HG03159 (cell line): ENCODE data around the gene LRRC63.
"Not testable (repeated sequence)": the region's sequence is repeated elsewhere in the genome, so short reads cannot be mapped to it uniquely, and the experiment has no call there.

Source experiments
- ATAC-seq: cut with Tn5 transposase; IDR thresholded peaks from one replicate; pipeline ENCODE4 v1.9.1; 2021; ENCODE audit warnings: mild to moderate bottlenecking, moderate library complexity; ENCODE audit not compliant: unreplicated experiment

LRRC63 gene

DNA sequence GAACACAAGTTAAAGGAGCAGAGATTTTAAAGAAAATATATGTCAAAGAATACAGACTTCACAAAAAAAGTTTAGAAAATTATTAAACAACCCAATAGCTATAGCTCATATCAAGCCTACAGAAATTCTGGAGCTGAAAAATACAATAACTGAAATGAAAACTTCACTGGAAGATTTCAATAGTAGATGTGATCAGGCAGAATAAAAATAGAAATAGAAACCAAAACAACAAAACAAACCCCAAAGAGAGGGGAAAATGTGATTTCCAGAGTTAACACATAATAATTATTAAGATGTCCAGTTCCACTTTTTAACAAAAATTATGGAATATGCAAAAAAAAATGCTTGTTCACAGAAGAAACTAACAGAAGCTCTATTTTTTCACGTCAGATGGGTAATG, 23.6 kb downstream of the LRRC63 start:
- no peak for ATAC-seq

- no peak for ATAC-seq
Measured at GRCh38 chr13:46265292-46265691, 53.6 kb downstream of the LRRC63 start.

GRCh38 chr13:46267166-46267565, 55.4 kb downstream of the LRRC63 start:
- no peak for ATAC-seq

GRCh38 chr13:46270416-46270815, 58.7 kb downstream of the LRRC63 start:
- no peak for ATAC-seq

DNA sequence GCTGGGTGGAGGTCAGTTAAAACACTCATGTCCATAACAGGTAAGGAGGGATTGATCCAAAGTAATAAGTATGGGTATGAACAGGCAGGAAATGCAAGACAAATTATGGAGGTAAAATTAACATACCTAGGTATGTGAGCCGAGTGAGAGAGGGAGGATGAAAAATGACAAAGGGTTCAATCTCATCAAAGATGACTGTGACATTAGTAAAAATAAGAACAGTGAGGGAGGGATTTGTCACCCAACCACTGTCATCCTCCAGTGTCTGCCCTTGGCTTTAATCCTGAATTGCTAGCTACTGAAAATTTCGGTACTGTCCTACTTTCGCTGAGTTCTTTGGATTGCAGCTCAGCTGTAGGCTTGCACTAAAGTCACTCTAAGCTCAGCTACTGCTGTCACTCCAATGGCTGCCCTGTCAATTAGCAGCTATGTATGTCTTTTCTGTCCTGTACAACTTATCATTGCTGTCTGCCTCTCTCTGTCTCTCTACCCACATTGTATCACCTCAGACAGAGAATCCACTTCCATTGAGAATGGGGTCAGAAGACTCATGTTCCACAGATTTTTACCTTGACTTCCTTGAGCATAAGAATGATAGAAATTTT, 62.5 kb downstream of the LRRC63 start:
- ATAC-seq: no peak

- no peak for ATAC-seq
Measured at GRCh38 chr13:46278474-46278873, 66.7 kb downstream of the LRRC63 start.

DNA sequence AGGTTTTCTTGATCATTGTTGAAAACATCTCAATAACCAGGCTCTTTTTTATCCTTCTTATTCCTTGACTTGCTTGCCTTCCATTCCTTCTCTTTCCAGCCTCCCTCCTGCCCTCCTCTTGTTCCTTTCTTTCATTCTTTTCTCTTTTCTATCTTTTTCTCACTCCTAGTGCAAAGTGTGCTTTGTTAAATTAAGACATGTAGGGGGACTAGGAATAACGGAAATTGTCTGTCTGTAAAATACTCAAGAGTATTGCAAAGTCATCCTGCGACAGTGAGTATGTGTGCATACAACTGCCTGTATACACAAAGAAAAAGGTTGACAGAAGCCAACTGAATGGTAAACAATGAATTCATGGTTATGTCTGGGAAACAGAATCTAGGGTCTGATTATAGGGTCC, 70.1 kb downstream of the LRRC63 start:
- no peak for ATAC-seq

- ATAC-seq: not testable (repeated sequence)
Measured at GRCh38 chr13:46283912-46284824, 72.4 kb downstream of the LRRC63 start.

- ATAC-seq: no peak
Measured at GRCh38 chr13:46286972-46287371, 75.2 kb downstream of the LRRC63 start.

DNA sequence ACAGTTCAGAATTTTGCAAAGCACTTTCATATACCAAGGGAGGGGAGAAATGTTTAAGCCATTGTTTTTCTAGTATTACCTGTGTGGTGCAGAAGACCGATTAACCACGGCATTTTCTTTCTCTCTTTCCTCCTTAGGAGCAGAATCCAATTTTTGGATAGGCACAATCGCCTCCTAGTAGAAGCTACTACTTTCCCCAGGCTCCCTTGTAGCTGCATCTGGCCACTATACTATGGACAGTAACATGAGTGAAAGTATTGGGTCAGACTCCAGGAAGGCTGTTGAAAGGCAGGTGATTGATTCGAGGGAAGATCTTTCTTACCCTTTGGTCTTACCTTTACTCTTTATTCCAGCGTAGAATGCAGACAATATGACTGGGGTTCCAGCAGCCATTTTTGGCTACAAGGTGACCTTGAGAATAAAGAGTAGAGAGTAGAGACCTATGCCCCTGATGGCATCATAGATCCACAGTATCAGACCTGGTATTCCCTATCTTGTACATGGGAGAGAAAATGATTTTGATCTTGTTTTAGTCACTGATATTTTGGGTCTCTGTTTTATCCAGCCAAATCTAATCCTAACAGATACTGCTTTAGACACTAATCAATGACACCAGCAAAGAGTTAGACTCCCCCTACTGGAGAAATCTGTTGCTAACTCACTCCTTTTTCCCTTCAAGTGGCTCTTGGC, 77.0 kb downstream of the LRRC63 start:
- ATAC-seq: no peak

GRCh38 chr13:46289260-46289955, 77.7 kb downstream of the LRRC63 start:
- ATAC-seq: no peak

GRCh38 chr13:46290434-46290833, 78.7 kb downstream of the LRRC63 start:
- no peak for ATAC-seq

DNA sequence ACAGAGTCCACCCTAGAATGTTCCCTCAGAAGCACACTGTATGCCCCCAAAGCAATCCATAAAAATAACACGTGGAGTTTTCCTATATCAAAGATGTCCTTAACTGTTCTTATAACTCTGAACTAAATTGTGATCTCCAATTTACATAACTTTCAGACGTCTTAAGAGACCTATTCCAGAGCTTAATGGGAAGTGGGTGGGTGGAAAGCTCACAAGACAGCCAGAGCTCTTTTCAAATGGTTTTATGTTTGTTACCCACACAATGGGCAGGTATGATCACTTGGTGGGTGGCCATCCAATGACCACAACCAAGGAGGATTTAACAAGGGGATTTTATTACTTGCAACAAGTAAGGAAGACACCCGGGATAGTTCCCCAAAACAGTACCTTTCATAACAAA, 81.7 kb downstream of the LRRC63 start:
- no peak for ATAC-seq

DNA sequence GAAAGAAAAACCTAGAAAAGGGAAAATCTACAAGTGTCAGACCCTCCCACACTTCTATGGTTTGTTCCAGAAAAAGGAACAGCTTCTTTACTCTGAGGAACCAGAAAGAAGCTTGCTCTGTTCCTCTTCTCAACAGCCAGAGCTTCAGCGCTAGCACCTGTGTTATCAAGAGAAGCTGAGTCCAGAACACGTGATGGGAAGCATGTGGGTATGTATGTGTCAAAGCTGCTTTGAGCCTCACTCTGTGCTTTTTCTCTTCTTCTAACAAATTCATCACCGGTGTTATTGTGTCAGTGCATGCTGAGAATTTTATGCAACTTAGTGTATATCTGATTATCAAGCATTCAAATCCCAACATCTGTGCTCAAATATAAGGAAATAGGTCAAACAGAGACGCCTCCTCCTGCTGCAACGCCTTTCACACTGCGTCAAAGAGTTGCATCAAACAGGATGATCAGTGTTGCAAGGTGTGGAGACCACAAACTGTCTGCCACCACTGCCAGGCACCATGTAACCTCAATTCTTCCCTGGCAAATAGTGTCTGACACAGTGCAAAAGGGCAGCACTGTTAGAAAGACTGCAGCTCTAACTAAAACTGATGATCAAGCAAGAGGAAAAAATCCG, 83.9 kb downstream of the LRRC63 start:
- peak; percentile 55 for ATAC-seq

DNA sequence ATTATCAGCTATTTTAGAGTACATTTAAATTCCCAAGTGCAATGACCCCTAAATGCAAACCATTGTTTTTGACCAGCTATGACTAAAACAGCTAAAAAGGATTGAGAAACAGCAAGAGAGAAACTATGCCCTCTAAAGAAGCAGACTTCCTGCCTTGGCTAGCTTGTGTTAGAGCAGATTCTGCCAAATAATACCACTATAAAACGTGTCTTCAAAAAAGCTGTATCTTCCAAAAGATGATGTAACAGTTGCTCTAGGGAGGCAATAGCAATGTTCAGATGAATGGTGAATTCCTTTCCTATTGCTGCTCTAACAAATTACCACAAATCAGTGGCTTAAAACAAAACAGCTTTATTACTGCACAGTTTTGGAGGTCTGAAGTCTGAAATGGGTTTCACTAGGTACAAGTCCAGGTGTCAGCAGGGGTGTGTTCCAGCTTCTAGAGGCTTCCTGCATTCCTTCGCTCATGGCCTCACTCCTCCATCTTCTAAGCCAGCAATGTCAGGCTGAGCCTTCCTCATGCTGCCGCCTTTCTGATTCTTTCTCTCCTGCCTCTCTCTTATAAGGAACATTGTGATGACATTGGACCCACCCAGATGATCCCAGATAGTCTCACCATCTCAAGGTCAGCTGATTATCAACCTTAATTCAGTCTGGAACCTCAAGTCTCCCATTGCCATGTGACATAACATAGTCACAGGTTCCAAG, 84.5 kb downstream of the LRRC63 start:
- ATAC-seq: peak; percentile 42

- no peak for ATAC-seq
Measured at GRCh38 chr13:46296921-46297320, 85.2 kb downstream of the LRRC63 start.

GRCh38 chr13:46297361-46297811, 85.7 kb downstream of the LRRC63 start:
- ATAC-seq: no peak

GRCh38 chr13:46303742-46304385, 92.1 kb downstream of the LRRC63 start:
- ATAC-seq: no peak

GRCh38 chr13:46304546-46304945, 92.8 kb downstream of the LRRC63 start:
- no peak for ATAC-seq
